Fibroblast of the aortic adventitia (primary cell): Measurements from ENCODE around the gene GRIN2D. TPM values are rescaled to one million over a fixed set of nuclear protein-coding genes. Genes with fewer than 3 reads are reported as not detected.

Source experiments
- DNase-seq: peaks from one replicate; pipeline ENCODE4 v3.0.0-alpha.2; 2010; ENCODE audit warnings: low read depth
- H3K4me3 ChIP-seq: 2 replicates; pipeline ENCODE4 v1.5.1; 2011; ENCODE audit warnings: low read depth, mild to moderate bottlenecking, control low read depth, low read length, moderate library complexity
- total RNA-seq: library from RNA; depleted of rRNA; stranded (reverse); fragments of >200 nt; gene quantifications from 2 replicates; pipeline ENCODE4 v1.2.3, GENCODE V29; 2012; ENCODE audit warnings: low replicate concordance
- TF ChIP-seq, protein P1 (sequence below): IDR thresholded peaks from 2 replicates; pipeline ENCODE4 v1.5.1; 2011; ENCODE audit warnings: mild to moderate bottlenecking, low read length, control low read depth, inconsistent platforms; ENCODE audit not compliant: insufficient read depth

The GRIN2D gene
- total RNA-seq, 1 donor = 2.2 TPM

- TF ChIP-seq, protein P1, sequence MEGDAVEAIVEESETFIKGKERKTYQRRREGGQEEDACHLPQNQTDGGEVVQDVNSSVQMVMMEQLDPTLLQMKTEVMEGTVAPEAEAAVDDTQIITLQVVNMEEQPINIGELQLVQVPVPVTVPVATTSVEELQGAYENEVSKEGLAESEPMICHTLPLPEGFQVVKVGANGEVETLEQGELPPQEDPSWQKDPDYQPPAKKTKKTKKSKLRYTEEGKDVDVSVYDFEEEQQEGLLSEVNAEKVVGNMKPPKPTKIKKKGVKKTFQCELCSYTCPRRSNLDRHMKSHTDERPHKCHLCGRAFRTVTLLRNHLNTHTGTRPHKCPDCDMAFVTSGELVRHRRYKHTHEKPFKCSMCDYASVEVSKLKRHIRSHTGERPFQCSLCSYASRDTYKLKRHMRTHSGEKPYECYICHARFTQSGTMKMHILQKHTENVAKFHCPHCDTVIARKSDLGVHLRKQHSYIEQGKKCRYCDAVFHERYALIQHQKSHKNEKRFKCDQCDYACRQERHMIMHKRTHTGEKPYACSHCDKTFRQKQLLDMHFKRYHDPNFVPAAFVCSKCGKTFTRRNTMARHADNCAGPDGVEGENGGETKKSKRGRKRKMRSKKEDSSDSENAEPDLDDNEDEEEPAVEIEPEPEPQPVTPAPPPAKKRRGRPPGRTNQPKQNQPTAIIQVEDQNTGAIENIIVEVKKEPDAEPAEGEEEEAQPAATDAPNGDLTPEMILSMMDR = no peak
- H3K4me3 ChIP-seq = no peak overlapping the region
- DNase-seq = no peak
Measured at GRCh38 chr19:48428670-48429069, 35.2 kb downstream of the GRIN2D start.

GRCh38 chr19:48433337-48433736, 39.9 kb downstream of the GRIN2D start:
- no peak for DNase-seq
- TF ChIP-seq, protein P1 = peak; percentile 11
- H3K4me3 ChIP-seq = no peak overlapping the region

DNA sequence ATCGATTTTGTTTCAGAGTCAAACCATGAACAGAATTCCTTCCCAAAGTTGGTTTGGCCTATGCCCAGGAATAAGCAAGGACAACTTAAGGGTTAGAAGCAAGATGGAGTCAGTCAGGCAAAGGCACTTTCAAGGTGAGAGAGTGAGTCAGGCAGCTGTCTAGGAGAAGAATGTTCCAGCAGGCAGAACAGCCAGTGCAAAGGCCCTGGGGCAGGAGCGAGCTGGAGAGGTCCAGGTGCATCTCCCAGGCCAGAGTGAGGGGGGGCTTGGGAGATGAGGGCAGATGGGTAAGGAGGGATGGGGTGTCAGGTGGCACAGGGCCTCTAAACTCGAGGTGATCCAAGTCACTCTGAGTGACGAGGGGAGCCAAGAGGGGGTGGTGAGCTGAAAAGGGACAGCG, 43.1 kb downstream of the GRIN2D start:
- TF ChIP-seq, protein P1 = no peak
- DNase-seq = no peak
- no peak overlapping the region for H3K4me3 ChIP-seq

- DNase-seq = no peak
- TF ChIP-seq, protein P1 = no peak
- H3K4me3 ChIP-seq = no peak overlapping the region
Measured at GRCh38 chr19:48441360-48442050, 48.0 kb downstream of the GRIN2D start.

GRCh38 chr19:48442116-48443035, 48.9 kb downstream of the GRIN2D start:
- TF ChIP-seq, protein P1 = no peak
- no peak for DNase-seq
- H3K4me3 ChIP-seq = no peak overlapping the region

- TF ChIP-seq, protein P1 = no peak
- no peak overlapping the region for H3K4me3 ChIP-seq
- no peak for DNase-seq
Measured at GRCh38 chr19:48443256-48443655, 49.8 kb downstream of the GRIN2D start.

Other genes starting within 250 kb of the GRIN2D start
- 9.0 and 27.3 TPM in 2 replicates for gene LIG1, start 223.3 kb upstream of the GRIN2D start, total RNA-seq
- 2.7 and 4.3 TPM in 2 replicates for gene ZSWIM9, start 223.0 kb upstream of the GRIN2D start, total RNA-seq
- 13.8 and 27.8 TPM in 2 replicates for gene CARD8, start 137.8 kb upstream of the GRIN2D start, total RNA-seq
- gene ZNF114, start 123.6 kb upstream of the GRIN2D start, total RNA-seq = 0.08 and 0.54 TPM in 2 replicates
- gene EMP3, start 68.1 kb upstream of the GRIN2D start, total RNA-seq = 93.3 and 369 TPM in 2 replicates
- gene TMEM143, start 29.7 kb upstream of the GRIN2D start, total RNA-seq = 2.2 and 5.0 TPM in 2 replicates
- not detected in 2 replicates for gene SYNGR4, start 29.3 kb upstream of the GRIN2D start, total RNA-seq
- 23.7 and 140 TPM in 2 replicates for gene KDELR1, start 2.1 kb upstream of the GRIN2D start, total RNA-seq
- 34.1 and 34.6 TPM in 2 replicates for gene GRWD1, start 52.3 kb downstream of the GRIN2D start, total RNA-seq
- gene KCNJ14, start 61.9 kb downstream of the GRIN2D start, total RNA-seq = 0.54 and 1.3 TPM in 2 replicates
- 51.3 and 107 TPM in 2 replicates for gene CYTH2, start 75.7 kb downstream of the GRIN2D start, total RNA-seq
- gene LMTK3, start 118.2 kb downstream of the GRIN2D start, total RNA-seq = not detected in 2 replicates
- gene SULT2B1, start 158.5 kb downstream of the GRIN2D start, total RNA-seq = not detected in 2 replicates
- not detected in 2 replicates for gene SPACA4, start 213.1 kb downstream of the GRIN2D start, total RNA-seq
- 0.18 TPM in 1 of 2 replicates, not detected in the other for gene FAM83E, start 221.4 kb downstream of the GRIN2D start, total RNA-seq
- 1,782 and 2,036 TPM in 2 replicates for gene RPL18, start 225.5 kb downstream of the GRIN2D start, total RNA-seq
- 10.9 and 16.3 TPM in 2 replicates for gene SPHK2, start 225.8 kb downstream of the GRIN2D start, total RNA-seq
- 20.9 and 48.8 TPM in 2 replicates for gene DBP, start 243.7 kb downstream of the GRIN2D start, total RNA-seq